ENCODE measurements around the gene SMAD2.
"Not testable (repeated sequence)": the region's sequence is repeated elsewhere in the genome, so short reads cannot be mapped to it uniquely, and the experiment has no call there.

Gene SMAD2

DNA sequence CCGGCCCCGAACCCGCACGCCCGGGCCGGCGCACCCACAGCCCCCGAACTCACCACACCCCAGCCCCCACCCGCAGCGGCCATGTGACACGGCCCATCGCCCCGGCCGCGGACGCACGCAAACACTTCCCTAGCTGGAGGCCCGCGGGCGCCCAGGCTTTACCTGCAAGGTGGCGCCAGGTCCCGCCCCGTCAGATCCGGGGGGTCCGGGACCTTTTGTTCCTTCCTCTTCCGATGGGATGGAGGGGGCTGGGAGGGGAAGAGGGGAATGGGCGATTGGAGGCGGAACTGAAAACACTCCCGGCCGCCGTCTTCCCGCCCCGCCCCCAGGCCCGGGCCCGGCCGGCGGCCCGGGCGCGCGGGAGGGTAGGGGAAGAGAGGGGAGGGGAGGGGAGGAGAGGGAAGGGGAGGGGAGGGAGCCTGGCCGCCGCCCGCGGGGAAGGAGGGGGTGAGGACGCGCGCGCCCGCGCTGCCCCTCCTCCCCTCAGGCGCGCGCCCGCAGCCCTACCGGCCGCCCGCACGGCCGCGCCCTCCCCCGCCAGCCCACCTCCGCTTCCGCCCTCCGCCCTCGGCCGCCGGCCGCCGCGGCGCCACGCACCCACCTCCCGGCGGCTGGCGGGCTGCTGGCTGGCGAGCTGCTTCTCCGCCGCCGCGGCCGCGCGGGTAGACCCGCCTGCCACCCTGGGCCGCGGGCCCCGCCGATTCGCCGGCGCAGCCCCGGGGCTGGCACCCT, at the start of gene SMAD2:
SMAD2 (minus strand) TSS at position 461 of the 732 bp plus-strand sequence. CDS start 33,903 bp downstream, outside the sequence.
- DNase-seq, result peak; percentile 72 to 85

- DNase-seq, result no peak
These were observed 49.2 kb upstream of the SMAD2 start for GRCh38 chr18:47979611-47980200.

GRCh38 chr18:47978603-47979002, 48.1 kb upstream of the SMAD2 start:
- no peak for DNase-seq

GRCh38 chr18:47978141-47978540, 47.7 kb upstream of the SMAD2 start:
- DNase-seq, result no peak

- no peak for DNase-seq
These were observed 45.2 kb upstream of the SMAD2 start for GRCh38 chr18:47975701-47976100.

GRCh38 chr18:47975105-47975504, 44.6 kb upstream of the SMAD2 start:
- no peak for DNase-seq

GRCh38 chr18:47970664-47971531, 40.4 kb upstream of the SMAD2 start:
- no peak for DNase-seq

DNA sequence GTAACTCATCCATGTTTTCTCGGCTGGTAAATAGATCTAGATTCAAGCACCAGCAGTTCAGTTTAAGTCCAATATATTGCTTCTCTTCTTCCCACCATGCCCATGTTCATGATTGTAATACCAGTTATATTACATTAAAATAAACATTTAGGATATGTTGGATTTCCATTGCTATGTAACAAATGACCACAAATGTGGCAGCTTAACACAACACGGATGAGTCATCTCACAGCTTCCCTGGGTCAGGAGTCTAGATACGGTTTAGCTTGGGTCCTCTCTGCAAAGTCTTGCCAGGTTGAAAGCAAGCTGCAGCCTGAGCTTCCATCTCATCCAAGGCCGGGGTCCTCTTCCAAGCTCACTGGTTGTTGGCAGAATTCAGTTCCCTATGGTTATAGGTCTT, 39.4 kb upstream of the SMAD2 start:
- DNase-seq, result no peak

- no peak for DNase-seq
These were observed 38.3 kb upstream of the SMAD2 start for GRCh38 chr18:47968721-47969120.

DNA sequence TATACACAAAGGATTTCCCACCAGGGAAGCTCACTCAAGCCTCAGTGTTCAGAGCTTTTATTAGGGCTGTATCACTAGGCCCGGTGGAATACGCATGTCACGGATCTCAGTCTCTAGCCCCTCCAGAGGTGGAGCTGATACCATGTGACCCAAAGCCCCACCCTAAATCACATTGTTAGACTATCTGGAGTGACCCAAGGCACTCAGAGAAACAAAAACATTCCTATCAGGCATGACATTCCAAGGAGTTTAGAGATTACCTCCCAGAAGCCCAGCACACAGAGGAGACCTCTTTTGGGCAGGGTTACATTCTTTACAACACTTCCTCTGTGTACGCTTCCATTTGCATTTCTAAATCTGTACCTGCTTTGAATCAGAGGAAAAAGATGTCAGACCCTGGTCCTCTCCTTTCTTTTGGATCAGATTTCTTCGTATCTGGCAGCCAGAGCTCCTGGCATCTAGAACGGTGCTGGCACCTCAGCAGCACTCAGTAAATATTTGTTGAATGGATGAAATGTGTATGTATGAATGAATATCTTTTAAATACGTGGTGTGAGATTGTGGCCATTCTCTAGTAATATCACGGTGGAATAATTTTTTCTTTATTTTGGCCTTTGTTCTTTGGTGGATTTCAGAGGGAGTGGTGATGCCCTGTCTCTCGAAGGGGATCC, 37.7 kb upstream of the SMAD2 start:
- no peak for DNase-seq

GRCh38 chr18:47964053-47964452, 33.6 kb upstream of the SMAD2 start:
- peak in 1 of 2 experiments; percentile 73 for DNase-seq

GRCh38 chr18:47961003-47961402, 30.5 kb upstream of the SMAD2 start:
- not testable (repeated sequence) for DNase-seq

- DNase-seq, result peak; percentile 91 to 96
These were observed 23.0 kb upstream of the SMAD2 start for GRCh38 chr18:47953471-47953931.

GRCh38 chr18:47950511-47950910, 20.1 kb upstream of the SMAD2 start:
- DNase-seq, result no peak

DNA sequence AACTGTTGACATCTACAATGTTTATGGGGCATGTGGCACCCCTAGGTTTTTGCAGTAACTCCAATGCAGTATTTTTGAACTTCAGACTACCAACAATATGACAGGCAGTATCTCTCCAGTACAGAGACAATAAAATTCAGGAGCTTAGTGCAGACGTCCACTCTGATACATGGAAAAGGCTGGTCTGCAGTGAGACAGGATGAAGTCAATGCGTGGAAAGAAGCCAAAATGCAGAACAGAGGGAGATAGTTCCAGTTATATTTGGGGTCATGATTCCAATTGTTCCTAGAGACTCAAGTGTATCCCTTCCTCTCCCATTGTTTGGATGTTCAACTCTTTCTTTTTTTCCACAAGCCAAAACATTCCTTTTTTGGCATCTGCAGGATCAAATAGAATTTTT, 18.7 kb upstream of the SMAD2 start:
- DNase-seq, result no peak

GRCh38 chr18:47946889-47947288, 16.4 kb upstream of the SMAD2 start:
- no peak for DNase-seq

- DNase-seq, result no peak
These were observed 14.8 kb upstream of the SMAD2 start for GRCh38 chr18:47944972-47945852.

DNA sequence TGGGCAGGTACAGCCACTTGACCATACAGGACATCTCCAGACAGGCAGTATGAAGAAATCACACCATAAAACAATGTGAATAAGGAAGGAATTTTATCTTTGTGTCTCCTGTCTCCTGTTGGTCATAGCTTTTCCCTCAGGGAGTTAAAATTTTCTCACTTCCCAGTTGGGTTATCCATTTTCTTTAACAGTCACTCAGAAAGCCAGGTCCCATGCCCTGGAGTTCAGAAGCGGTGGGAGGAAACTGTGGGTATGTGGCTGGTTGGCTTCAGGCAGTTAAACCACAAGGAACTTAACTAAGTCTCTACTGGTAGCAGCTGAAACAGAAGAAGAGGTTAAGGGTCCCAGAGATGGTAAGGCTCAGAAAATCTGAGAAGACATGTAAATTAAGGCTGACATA, 6.5 kb upstream of the SMAD2 start:
- no peak for DNase-seq

- peak in 1 of 2 experiments; percentile 17 for DNase-seq
These were observed 5.0 kb upstream of the SMAD2 start for GRCh38 chr18:47935321-47936055.

DNA sequence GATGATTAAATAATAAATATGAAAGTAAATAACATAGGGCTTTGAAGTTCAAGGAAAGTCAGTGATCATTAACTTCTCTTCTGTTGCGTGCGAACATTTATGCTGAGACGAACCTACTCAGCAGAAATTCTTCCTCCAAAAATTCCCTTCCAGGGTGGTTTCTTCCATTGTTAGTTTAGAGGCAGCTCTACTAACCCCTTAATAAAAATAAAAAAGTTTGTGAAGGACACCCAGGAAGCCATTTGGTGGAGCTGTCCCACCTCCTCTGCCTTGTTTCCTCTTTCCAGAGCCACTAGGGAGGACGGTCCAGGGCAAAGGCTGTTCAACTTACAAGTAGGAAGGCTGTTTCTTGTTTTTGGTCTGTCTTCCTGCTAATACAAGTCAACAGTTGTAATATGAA, 2.1 kb upstream of the SMAD2 start:
- DNase-seq, result peak; percentile 5 to 22

DNA sequence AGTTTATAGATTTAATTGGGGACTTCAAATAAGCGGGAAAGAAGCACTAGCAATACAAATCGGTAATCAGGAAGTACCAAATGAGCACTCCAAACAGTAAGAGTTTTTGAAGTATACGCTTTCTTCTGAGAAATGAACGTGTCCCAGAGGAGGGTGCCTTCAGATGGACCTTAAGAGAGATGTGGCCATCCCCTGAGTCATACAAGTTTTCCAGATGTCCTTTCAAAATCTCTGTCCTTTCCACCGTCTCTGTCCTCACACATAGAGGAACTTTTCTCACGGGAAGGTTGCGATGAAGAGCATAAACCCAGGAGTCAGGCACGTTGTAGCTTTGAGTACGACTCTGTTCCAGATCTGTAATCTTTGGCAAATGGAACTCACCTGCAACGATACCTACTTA, 1.7 kb upstream of the SMAD2 start:
- no peak for DNase-seq
